Neural progenitor cell (in vitro differentiated cells): ENCODE data around the gene GNAT1.
A peak's percentile ranks its signal among the peaks of the same experiment; 100 is the strongest.

Experiments used
- EZH2 ChIP-seq: fragments of 200-600 bp; sonication (generic); IDR thresholded peaks from 2 replicates; pipeline ENCODE4 v1.6.1; 2017; ENCODE audit warnings: antibody characterized with exemption, mild to moderate bottlenecking, moderate library complexity
- EZH2phosphoT487 ChIP-seq: fragments of 200-600 bp; sonication (generic); IDR thresholded peaks from 2 replicates; pipeline ENCODE4 v1.6.1; 2017; ENCODE audit warnings: antibody characterized with exemption
- TF ChIP-seq, protein P1 (sequence below): fragments of 200-600 bp; sonication (generic); IDR thresholded peaks from 2 replicates; pipeline ENCODE4 v1.5.1; 2017; ENCODE audit warnings: antibody characterized with exemption, mild to moderate bottlenecking

DNA sequence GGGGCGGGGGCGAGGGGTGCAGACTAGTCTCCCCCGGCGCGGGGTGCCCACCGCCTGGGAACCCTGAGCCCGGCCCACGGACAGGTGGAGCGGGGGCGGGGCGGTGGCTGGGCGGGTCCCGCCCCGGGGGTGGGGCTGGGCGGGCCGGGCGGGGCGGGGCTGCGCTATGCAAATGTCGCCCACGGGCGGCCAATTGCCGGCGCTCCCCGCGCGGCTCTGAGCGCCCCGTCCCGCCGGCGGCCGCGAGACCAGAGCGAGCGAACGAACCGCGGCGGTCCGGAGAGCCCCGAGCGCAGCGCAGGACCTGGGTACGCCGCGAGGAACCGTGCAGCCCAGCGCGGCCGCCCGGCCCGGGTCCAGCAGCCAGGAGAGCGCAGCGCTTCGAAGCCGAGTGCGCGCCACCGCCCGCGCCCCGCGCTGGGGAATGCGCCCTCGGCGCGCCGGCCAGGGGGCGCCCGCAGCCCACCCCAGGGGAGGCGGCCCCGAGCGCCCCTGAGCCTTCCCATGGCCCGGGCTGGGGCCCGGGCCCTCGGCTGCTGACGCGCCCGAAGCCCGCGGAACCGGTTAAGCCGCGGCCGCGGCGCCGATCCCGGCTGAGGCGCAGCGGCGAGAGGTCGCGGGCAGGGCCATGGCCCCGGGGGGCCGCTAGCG, 36.4 kb upstream of the GNAT1 start, which contains the start of gene SEMA3F:
- TF ChIP-seq, protein P1, sequence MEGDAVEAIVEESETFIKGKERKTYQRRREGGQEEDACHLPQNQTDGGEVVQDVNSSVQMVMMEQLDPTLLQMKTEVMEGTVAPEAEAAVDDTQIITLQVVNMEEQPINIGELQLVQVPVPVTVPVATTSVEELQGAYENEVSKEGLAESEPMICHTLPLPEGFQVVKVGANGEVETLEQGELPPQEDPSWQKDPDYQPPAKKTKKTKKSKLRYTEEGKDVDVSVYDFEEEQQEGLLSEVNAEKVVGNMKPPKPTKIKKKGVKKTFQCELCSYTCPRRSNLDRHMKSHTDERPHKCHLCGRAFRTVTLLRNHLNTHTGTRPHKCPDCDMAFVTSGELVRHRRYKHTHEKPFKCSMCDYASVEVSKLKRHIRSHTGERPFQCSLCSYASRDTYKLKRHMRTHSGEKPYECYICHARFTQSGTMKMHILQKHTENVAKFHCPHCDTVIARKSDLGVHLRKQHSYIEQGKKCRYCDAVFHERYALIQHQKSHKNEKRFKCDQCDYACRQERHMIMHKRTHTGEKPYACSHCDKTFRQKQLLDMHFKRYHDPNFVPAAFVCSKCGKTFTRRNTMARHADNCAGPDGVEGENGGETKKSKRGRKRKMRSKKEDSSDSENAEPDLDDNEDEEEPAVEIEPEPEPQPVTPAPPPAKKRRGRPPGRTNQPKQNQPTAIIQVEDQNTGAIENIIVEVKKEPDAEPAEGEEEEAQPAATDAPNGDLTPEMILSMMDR = peak; percentile 32
- no peak for TF ChIP-seq EZH2phosphoT487
- TF ChIP-seq EZH2 = no peak
